MCF 10A (cell line): Measurements from ENCODE around the gene CD209. TPM values are rescaled to one million over a fixed set of nuclear protein-coding genes. Genes with fewer than 3 reads are reported as not detected.

ENCODE experiments used
- BruUV-seq: library from RNA; stranded (reverse); fragments of 400-500 nt; replicated peaks from 2 replicates; lab custom pipeline; 2021; lab: Mats Ljungman, UMichigan
- CTCF ChIA-PET: fragments of 300-600 bp; sonication (Branson Sonifier 250); formaldehyde crosslinking; extraction: SDS; loops from one replicate; lab custom pipeline; 2021; ENCODE audit warnings: antibody characterized with exemption, inconsistent platforms; lab: Yijun Ruan, JAX
- POLR2A ChIA-PET: fragments of 300-600, 350-650 bp; sonication (Branson Sonifier 250); formaldehyde crosslinking; extraction: SDS; loops from one replicate; lab custom pipeline; 2020; ENCODE audit warnings: antibody characterized with exemption, inconsistent platforms; lab: Yijun Ruan, JAX
- DNase-seq: peaks from one replicate; pipeline ENCODE4 v3.0.0-alpha.2; 2018; ENCODE audit not compliant: unreplicated experiment
- H3K27ac Mint-ChIP-seq: one replicate; pipeline ENCODE4 v1.8.0; 2022; ENCODE audit warnings: mild to moderate bottlenecking, low read depth, mixed read lengths; ENCODE audit not compliant: unreplicated experiment
- H3K27me3 Mint-ChIP-seq: one replicate; pipeline ENCODE4 v1.8.0; 2022; ENCODE audit warnings: mixed read lengths; ENCODE audit not compliant: insufficient read depth, unreplicated experiment
- H3K36me3 Mint-ChIP-seq: one replicate; pipeline ENCODE4 v1.8.0; 2022; ENCODE audit warnings: mild to moderate bottlenecking, moderate library complexity, mixed read lengths; ENCODE audit not compliant: insufficient read depth, unreplicated experiment
- H3K4me1 Mint-ChIP-seq: one replicate; pipeline ENCODE4 v1.8.0; 2022; ENCODE audit warnings: mixed read lengths; ENCODE audit not compliant: insufficient read depth, unreplicated experiment
- H3K4me3 Mint-ChIP-seq: one replicate; pipeline ENCODE4 v1.8.0; 2022; ENCODE audit warnings: mild to moderate bottlenecking, moderate library complexity, mixed read lengths; ENCODE audit not compliant: unreplicated experiment
- H3K9me3 Mint-ChIP-seq: one replicate; pipeline ENCODE4 v1.8.0; 2022; ENCODE audit warnings: mixed read lengths; ENCODE audit not compliant: unreplicated experiment
- intact Hi-C: fragments of 100-400 bp; cut with micrococcal nuclease; formaldehyde crosslinking; loops from 2 replicates; pipeline ENCODE4 v1.14.1; 2022
- total RNA-seq: library from RNA; stranded (reverse); gene quantifications from 2 replicates; pipeline ENCODE4 v1.2.3, GENCODE V29; 2022
- TF ChIP-seq, protein P1 (sequence below): fragments of 200-600 bp; IDR thresholded peaks from one replicate; pipeline ENCODE4 v1.8.0; 2022; ENCODE audit warnings: antibody characterized with exemption, mild to moderate bottlenecking; ENCODE audit not compliant: unreplicated experiment

The CD209 gene
- total RNA-seq, 1 experiment from 2014 or later: not detected

DNA sequence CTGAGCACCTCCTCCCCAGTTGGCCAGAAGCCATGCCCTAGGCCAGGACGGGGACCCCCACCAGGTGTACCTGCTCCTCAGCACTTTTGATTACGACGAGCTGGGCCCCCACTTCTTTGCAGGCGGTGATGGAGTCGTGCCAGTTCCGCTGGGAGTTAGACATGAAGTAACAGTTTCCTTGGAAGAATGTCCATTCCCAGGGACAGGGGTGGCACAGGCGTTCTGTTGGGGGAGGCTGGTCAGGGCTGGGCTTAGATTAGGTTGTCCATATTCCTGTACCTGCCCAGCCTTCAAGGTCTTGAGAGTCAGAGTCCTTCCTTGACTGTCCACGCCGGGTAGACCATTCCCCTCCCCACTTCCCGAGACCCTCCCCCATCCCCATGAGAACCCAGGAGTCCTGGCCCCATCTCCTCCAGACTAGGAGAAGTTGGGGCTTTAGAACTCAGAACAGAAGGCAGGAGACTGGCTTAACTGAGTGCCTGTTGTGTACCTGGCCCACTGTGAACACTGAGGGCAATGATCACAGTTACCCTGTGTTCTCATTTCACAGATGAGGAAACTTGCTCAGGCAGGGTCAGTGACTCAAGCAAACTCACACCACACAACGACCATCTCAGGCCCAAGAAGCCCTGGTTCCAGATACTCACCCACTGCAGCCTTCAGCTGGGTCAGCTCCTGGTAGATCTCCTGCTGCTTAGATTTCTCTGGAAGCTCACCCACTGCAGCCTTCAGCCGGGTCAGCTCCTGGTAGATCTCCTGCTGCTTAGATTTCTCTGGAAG is 2.3 kb downstream of the CD209 start:
- TF ChIP-seq, protein P1, sequence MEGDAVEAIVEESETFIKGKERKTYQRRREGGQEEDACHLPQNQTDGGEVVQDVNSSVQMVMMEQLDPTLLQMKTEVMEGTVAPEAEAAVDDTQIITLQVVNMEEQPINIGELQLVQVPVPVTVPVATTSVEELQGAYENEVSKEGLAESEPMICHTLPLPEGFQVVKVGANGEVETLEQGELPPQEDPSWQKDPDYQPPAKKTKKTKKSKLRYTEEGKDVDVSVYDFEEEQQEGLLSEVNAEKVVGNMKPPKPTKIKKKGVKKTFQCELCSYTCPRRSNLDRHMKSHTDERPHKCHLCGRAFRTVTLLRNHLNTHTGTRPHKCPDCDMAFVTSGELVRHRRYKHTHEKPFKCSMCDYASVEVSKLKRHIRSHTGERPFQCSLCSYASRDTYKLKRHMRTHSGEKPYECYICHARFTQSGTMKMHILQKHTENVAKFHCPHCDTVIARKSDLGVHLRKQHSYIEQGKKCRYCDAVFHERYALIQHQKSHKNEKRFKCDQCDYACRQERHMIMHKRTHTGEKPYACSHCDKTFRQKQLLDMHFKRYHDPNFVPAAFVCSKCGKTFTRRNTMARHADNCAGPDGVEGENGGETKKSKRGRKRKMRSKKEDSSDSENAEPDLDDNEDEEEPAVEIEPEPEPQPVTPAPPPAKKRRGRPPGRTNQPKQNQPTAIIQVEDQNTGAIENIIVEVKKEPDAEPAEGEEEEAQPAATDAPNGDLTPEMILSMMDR: no peak
- ChIA-PET POLR2A (no interaction called here), CTCF (interaction anchor here (0.6 to 1.0 kb wide), 2 partner anchors 39 to 82 kb away, joined by 3 read pairs; no protein-coding TSS in a partner anchor)
- DNase-seq: no peak
- BruUV-seq: no TSS peak
- H3K36me3 Mint-ChIP-seq: no peaks in the 10 kb centered on the region
- H3K9me3 Mint-ChIP-seq: peaks cover 7% of the 10 kb centered on the region
- peaks cover 62% of the 10 kb centered on the region for H3K27me3 Mint-ChIP-seq
- intact Hi-C loops: no loop called here
- H3K27ac Mint-ChIP-seq: no peak overlapping the region
- no peak overlapping the region for H3K4me3 Mint-ChIP-seq
- peaks cover 6% of the 10 kb centered on the region for H3K4me1 Mint-ChIP-seq

DNA sequence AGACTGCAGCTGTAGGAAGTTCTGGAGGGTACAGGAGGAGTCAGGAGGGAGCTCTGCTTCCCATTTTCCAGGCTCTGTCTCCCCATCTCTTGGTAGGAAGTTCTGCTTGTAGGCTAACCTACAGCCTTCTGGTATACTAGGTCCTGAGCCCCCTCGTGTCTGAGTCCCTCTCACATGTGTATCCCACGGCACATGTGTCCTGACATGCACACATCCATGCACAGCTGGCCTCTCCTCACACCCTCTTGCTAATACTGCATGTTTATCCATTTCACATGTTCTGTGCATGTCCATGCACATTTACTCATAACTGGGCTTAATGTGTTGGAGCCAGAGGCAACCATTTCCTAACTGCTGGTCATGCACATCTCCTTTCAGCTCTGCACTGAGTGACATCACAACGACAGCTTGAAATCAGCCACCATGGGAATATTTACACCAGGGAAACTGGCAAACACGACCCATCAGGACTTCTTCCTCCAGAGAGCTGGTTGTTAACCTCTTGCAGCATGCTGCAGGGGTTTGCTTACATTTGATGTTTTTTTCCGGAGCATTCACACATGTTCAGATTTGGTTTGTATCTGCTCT is 3.0 kb downstream of the CD209 start:
- Mint-ChIP-seq H3K27ac (no peak overlapping the region), H3K4me3 (no peak overlapping the region), H3K27me3 (peaks cover 65% of the 10 kb centered on the region), H3K4me1 (peaks cover 6% of the 10 kb centered on the region), H3K9me3 (peaks cover 7% of the 10 kb centered on the region), H3K36me3 (no peaks in the 10 kb centered on the region)
- DNase-seq: no peak
- TF ChIP-seq, protein P1: no peak
- ChIA-PET CTCF (interaction anchor here (0.6 to 1.0 kb wide), 2 partner anchors 40 to 81 kb away, joined by 3 read pairs; no protein-coding TSS in a partner anchor), POLR2A (no interaction called here)
- no TSS peak for BruUV-seq
- intact Hi-C loops: no loop called here

DNA sequence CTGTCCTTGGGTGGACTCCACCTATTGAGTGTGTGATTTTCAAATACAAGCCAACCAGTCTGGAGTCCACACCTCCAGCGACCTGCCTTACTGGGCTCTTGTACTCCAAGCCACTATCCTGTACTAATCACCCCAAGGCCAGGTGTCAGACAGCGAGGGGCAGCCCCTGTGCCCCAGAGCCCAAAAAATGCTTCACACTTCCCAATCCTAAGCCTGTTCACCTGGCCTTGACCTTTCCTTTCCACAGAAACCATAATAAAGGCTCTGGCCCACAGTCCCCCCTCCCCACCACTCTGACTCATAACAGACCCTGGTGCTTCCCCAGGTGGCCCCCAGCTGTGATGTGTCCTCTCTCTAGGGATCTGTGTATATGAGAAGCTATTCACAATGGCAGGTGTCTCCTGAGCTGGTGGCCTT is 3.9 kb downstream of the CD209 start:
- no peak overlapping the region for H3K27ac Mint-ChIP-seq
- peaks cover 6% of the 10 kb centered on the region for H3K4me1 Mint-ChIP-seq
- intact Hi-C loops: no loop called here
- H3K27me3 Mint-ChIP-seq: peaks cover 72% of the 10 kb centered on the region
- H3K36me3 Mint-ChIP-seq: no peaks in the 10 kb centered on the region
- H3K9me3 Mint-ChIP-seq: peaks cover 7% of the 10 kb centered on the region
- TF ChIP-seq, protein P1: no peak
- no peak overlapping the region for H3K4me3 Mint-ChIP-seq
- no TSS peak for BruUV-seq
- CTCF ChIA-PET: interaction anchor here (0.6 kb wide), 1 partner anchor 331 kb away, joined by 5 read pairs; no protein-coding TSS in a partner anchor
- POLR2A ChIA-PET: interaction anchor here (0.6 kb wide), 1 partner anchor 58 kb away, joined by 3 read pairs; no protein-coding TSS in a partner anchor
- DNase-seq: no peak

DNA sequence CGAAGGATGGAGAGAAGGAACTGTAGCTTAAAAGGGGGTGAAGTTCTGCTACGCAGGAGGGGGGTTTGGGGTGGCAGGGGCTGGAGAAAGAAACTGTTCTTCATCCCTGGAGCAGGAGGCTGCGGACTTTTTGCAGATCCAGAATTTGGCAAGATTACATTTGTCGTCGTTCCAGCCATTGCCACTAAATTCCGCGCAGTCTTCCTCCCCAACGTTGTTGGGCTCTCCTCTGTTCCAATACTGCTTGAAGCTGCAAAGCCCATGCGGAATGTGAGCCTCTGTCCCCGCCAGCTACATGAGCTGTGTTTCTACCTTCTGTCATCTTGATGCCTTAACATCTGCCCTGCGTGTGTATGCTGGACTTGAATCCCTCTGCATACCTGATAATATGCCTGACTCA is 4.3 kb downstream of the CD209 start:
- ChIA-PET CTCF (interaction anchor here (0.6 to 1.5 kb wide), 4 partner anchors 8 to 62 kb away, joined by 3 to 4 read pairs (median 3); partner anchors contain the start of gene TRAPPC5), POLR2A (interaction anchor here (0.6 to 0.7 kb wide), 2 partner anchors 57 to 105 kb away, joined by 3 read pairs; no protein-coding TSS in a partner anchor)
- Mint-ChIP-seq H3K36me3 (no peaks in the 10 kb centered on the region), H3K4me3 (no peak overlapping the region), H3K27ac (no peak overlapping the region), H3K4me1 (peaks cover 6% of the 10 kb centered on the region), H3K27me3 (peaks cover 73% of the 10 kb centered on the region), H3K9me3 (peaks cover 4% of the 10 kb centered on the region)
- intact Hi-C loops: no loop called here
- TF ChIP-seq, protein P1: no peak
- no TSS peak for BruUV-seq
- DNase-seq: no peak
